BE2C (cell line): Measurements from ENCODE around the gene EZH1.

Experiments used
- DNase-seq: peaks from one replicate; pipeline ENCODE4 v3.0.0-alpha.2; 2020
- H3K27me3 ChIP-seq: fragments of 250-450 bp; sonication (Bioruptor Pico); 2 replicates; pipeline ENCODE4 v1.5.1; 2020; ENCODE audit warnings: mild to moderate bottlenecking
- H3K36me3 ChIP-seq: fragments of 250-450 bp; sonication (Bioruptor Pico); 2 replicates; pipeline ENCODE4 v1.5.1; 2020; ENCODE audit warnings: mild to moderate bottlenecking
- H3K4me1 ChIP-seq: fragments of 250-450 bp; sonication (Bioruptor Pico); 2 replicates; pipeline ENCODE4 v1.5.1; 2020
- H3K4me3 ChIP-seq: 2 replicates; pipeline ENCODE4 v1.5.1; 2011; ENCODE audit warnings: low read depth, low read length
- H3K9me3 ChIP-seq: fragments of 250-450 bp; sonication (Bioruptor Pico); 2 replicates; pipeline ENCODE4 v1.5.1; 2020
- TF ChIP-seq, protein P1 (sequence below): IDR thresholded peaks from 2 replicates; pipeline ENCODE4 v1.5.1; 2012; ENCODE audit warnings: mild to moderate bottlenecking, low read depth, low read length

Gene EZH1

DNA sequence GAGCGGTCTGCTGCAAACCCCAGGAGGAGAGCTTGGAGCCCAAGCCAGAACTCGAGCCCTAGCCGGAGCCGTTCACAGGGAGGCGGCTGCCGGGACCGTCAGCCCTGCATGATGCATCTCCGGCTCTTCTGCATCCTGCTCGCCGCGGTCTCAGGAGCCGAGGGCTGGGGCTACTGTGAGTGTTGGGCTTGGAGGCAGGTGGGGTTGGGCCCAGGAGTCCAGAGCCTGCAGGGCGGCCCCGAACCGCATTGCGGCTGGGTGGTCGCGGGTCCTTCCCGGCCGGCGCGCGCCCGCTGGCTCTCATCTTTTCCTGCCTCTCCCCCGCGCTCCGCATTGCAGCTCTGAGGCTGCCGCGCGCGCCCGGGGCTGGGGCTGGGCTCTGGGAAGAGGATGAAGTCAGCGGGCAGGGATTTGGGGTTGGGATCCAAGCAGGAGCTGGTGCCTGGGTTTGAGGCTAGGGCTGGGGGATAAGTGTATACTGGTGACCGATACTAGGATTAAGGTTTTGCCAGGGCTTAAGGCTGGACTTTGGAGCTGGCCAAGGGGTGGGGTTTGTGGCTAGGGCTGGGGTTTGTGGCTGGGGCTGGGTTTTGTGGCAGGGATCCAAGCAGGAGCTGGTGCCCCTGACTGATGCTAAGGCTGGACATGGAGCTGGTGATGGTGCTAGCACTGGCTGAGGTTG is 62.0 kb downstream of the EZH1 start:
- TF ChIP-seq, protein P1, sequence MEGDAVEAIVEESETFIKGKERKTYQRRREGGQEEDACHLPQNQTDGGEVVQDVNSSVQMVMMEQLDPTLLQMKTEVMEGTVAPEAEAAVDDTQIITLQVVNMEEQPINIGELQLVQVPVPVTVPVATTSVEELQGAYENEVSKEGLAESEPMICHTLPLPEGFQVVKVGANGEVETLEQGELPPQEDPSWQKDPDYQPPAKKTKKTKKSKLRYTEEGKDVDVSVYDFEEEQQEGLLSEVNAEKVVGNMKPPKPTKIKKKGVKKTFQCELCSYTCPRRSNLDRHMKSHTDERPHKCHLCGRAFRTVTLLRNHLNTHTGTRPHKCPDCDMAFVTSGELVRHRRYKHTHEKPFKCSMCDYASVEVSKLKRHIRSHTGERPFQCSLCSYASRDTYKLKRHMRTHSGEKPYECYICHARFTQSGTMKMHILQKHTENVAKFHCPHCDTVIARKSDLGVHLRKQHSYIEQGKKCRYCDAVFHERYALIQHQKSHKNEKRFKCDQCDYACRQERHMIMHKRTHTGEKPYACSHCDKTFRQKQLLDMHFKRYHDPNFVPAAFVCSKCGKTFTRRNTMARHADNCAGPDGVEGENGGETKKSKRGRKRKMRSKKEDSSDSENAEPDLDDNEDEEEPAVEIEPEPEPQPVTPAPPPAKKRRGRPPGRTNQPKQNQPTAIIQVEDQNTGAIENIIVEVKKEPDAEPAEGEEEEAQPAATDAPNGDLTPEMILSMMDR: no peak
- Histone ChIP-seq H3K9me3 (no peaks in the 10 kb centered on the region), H3K4me1 (no peaks in the 10 kb centered on the region), H3K4me3 (peak overlapping the region; percentile 83), H3K27me3 (no peaks in the 10 kb centered on the region), H3K36me3 (peaks cover 21% of the 10 kb centered on the region)
- peak; percentile 72 for DNase-seq

DNA sequence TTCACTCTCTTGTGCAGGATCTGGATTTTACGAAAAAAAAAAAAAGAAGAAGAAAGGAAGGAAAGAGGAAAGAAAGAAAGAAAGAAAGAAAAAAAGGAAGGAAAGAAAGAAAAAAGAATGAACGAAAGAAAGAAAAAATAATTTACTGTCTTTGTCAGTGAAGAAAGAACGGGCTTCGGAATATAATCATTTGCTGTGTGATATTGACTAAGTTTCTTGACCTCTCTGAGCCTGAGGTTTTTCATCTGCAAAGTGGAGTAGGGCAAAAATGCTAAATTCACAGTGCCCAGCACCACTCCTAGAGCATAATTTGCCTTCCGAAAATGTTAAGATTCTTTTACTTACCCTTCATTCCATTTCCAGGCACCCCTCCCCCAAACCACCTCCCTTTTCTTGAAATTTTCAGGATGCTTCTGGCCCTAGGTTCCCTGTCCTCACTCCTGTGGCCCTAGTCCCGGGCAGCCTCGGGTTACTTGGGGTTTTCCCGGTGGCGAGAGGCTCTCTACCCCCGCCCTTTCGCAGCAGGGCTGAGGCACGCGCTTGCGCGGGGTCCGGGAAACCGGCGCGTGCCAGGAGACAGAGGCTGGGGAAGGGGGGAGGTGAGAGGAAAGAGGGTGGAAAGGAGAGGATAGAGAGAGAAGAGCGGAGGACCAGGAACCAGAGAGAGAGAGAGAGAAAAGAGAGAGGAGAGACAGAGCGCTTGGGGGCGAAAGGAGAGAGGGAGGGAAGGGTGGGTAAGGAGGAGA is 62.7 kb downstream of the EZH1 start, which contains the start of gene CNTNAP1:
CNTNAP1 (plus strand) TSS at position 556 of the 746 bp plus-strand sequence. CDS start 299 bp downstream, outside the sequence.
- no peaks in the 10 kb centered on the region for H3K27me3 ChIP-seq
- peaks cover 6% of the 10 kb centered on the region for H3K4me1 ChIP-seq
- H3K4me3 ChIP-seq: peak within 1 kb of the TSS; percentile 83

GRCh38 chr17:42680331-42680808 is 64.5 kb downstream of the EZH1 start:
- H3K9me3 ChIP-seq: no peaks in the 10 kb centered on the region
- peaks cover 6% of the 10 kb centered on the region for H3K4me1 ChIP-seq
- no peaks in the 10 kb centered on the region for H3K27me3 ChIP-seq
- peaks cover 5% of the 10 kb centered on the region for H3K36me3 ChIP-seq
- peak overlapping the region; percentile 76 for H3K4me3 ChIP-seq
- TF ChIP-seq, protein P1: no peak
- DNase-seq: no peak

More for the DNA sequence above, 62.7 kb downstream of the EZH1 start, which contains the start of gene CNTNAP1:
- no peaks in the 10 kb centered on the region for H3K9me3 ChIP-seq
- TF ChIP-seq, protein P1: no peak
- peaks cover 15% of the 10 kb centered on the region for H3K36me3 ChIP-seq
- DNase-seq: peak; percentile 79

GRCh38 chr17:42679492-42680330 is 65.1 kb downstream of the EZH1 start:
- TF ChIP-seq, protein P1: peak; percentile 79
- peak overlapping the region; percentile 76 for H3K4me3 ChIP-seq
- peak; percentile 92 for DNase-seq
- peaks cover 6% of the 10 kb centered on the region for H3K4me1 ChIP-seq
- H3K36me3 ChIP-seq: no peaks in the 10 kb centered on the region; the same call in 1 of the 2 replicates
- H3K27me3 ChIP-seq: no peaks in the 10 kb centered on the region
- H3K9me3 ChIP-seq: no peaks in the 10 kb centered on the region

DNA sequence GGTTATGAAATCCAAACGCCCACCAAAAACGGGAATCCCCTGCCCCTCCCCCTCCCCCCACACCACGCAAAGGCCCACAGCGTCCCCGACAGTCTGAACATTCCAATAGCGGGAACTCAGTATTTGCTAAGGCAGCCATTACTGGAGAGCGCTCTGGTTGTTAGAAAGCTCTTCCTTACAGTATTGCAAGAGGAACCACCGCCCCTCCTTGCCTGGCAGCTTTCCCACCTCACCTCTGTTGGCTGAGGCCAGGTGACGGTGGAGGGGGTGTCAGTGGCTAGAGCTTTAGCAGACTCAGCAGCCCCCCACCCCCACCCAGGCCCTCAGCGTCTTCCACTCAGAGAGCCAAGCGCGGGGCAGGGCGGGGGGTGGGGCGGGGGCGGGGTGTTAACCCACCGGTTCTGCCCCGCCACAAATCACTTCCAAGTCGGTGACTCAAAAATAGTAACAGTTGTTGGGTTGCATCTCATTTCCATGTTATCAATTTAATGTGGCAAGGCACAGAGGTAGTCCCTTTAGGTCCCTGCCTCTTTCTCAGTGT is 65.8 kb downstream of the EZH1 start:
- DNase-seq: peak; percentile 53
- H3K4me3 ChIP-seq: peak overlapping the region; percentile 76
- TF ChIP-seq, protein P1: no peak
- H3K27me3 ChIP-seq: no peaks in the 10 kb centered on the region
- H3K36me3 ChIP-seq: peaks cover 6% of the 10 kb centered on the region; the same call in 1 of the 2 replicates
- no peaks in the 10 kb centered on the region for H3K9me3 ChIP-seq
- H3K4me1 ChIP-seq: peaks cover 9% of the 10 kb centered on the region
